K562 (cell line): ENCODE results near the gene CNOT6. TPM values are rescaled to one million over a fixed set of nuclear protein-coding genes. Genes with fewer than 3 reads are reported as not detected.
A peak's percentile ranks its signal among the peaks of the same experiment; 100 is the strongest.

Source experiments
- ARID3A ChIP-seq: IDR thresholded peaks from 2 replicates; pipeline ENCODE4 v1.6.1; 2012; ENCODE audit warnings: low read depth, low read length, improper control_type of control experiment, borderline replicate concordance
- BRF2 ChIP-seq: IDR thresholded peaks from 3 replicates; pipeline ENCODE4 v1.6.1; 2011; ENCODE audit warnings: borderline replicate concordance, mild to moderate bottlenecking; ENCODE audit not compliant: insufficient read length, insufficient read depth
- DNMT1 ChIP-seq: fragments of 450-650 bp; IDR thresholded peaks from 2 replicates; pipeline ENCODE4 v1.6.1; 2016; ENCODE audit warnings: antibody characterized with exemption, mild to moderate bottlenecking
- KLF10 ChIP-seq: fragments of 250-450 bp; sonication (Bioruptor Pico); IDR thresholded peaks from 2 replicates; pipeline ENCODE4 v1.6.1; 2021; ENCODE audit warnings: matching md5 sums
- MYBL2 ChIP-seq, 2 experiments: fragments of 450-650 bp in 1 of 2; sonication (generic) in 1 of 2; formaldehyde crosslinking in 1 of 2; IDR thresholded peaks; 2 replicates each; pipeline versions ENCODE4 v1.6.1 to v1.8.1; 2017 to 2022; ENCODE audit warnings: borderline replicate concordance in 1 of 2, inconsistent platforms in 1 of 2, low read depth in 1 of 2, mild to moderate bottlenecking in 1 of 2, missing genetic modification reagents in 1 of 2, moderate library complexity in 1 of 2
- NBN ChIP-seq: fragments of 450-650 bp; IDR thresholded peaks from 2 replicates; pipeline ENCODE4 v1.6.1; 2016; ENCODE audit warnings: low read depth, mild to moderate bottlenecking
- NCOA4 ChIP-seq: fragments of 450-650 bp; IDR thresholded peaks from 2 replicates; pipeline ENCODE4 v1.6.1; 2018; ENCODE audit warnings: mild to moderate bottlenecking; ENCODE audit not compliant: partially characterized antibody
- PCBP2 ChIP-seq: fragments of 200-400 bp; formaldehyde crosslinking; IDR thresholded peaks from 2 replicates; pipeline ENCODE4 v1.6.1; 2018; ENCODE audit warnings: low read length, low read depth, mild to moderate bottlenecking, moderate library complexity; ENCODE audit not compliant: poor library complexity, severe bottlenecking
- RCOR1 ChIP-seq, 2 experiments: IDR thresholded peaks; 2 replicates each; pipeline ENCODE4 v1.6.1; 2012; ENCODE audit warnings: low read depth in 2 of 2, low read length in 2 of 2, borderline replicate concordance in 1 of 2, improper control_type of control experiment in 1 of 2
- SREBF2 ChIP-seq: sonication (generic); formaldehyde crosslinking; IDR thresholded peaks from 2 replicates; pipeline ENCODE4 v1.4.0; 2020; ENCODE audit warnings: mild to moderate bottlenecking, missing genetic modification reagents
- TOE1 ChIP-seq, 2 experiments: fragments of 450-650 bp in 1 of 2; sonication (generic) in 1 of 2; formaldehyde crosslinking in 1 of 2; IDR thresholded peaks; 2 replicates each; pipeline versions ENCODE4 v1.7.1 to v1.8.0; 2016 to 2022; ENCODE audit warnings: borderline replicate concordance in 2 of 2, mild to moderate bottlenecking in 2 of 2, antibody characterized with exemption in 1 of 2, inconsistent platforms in 1 of 2, low read depth in 1 of 2, missing genetic modification reagents in 1 of 2, moderate library complexity in 1 of 2
- ZC3H11A ChIP-seq: IDR thresholded peaks from 2 replicates; pipeline ENCODE4 v1.6.1; 2012; ENCODE audit warnings: low read depth, low read length, improper control_type of control experiment
- polyA plus RNA-seq, 8 experiments: library from polyadenylated mRNA; depleted of rRNA in 4 of 8; stranded (reverse) in 5 of 8; unstranded in 3 of 8; fragments of >200 nt; fragmentation: Nextera tagmentation in 2 of 8; fragmentation: Illumina TruSeq in 1 of 8; extraction: Ambion mirVana in 2 of 8; extraction: Trizol in 1 of 8; gene quantifications; 2 replicates each; pipeline versions ENCODE4 v1.2.1 to v1.2.3, GENCODE V29; 2011 to 2014; ENCODE audit warnings: inconsistent platforms in 1 of 8, missing spikeins in 1 of 8
- total RNA-seq, 7 experiments: library from RNA; depleted of rRNA in 6 of 7; stranded (reverse); fragments of >200 nt in 6 of 7; fragmentation: Illumina TruSeq in 2 of 7; extraction: Trizol in 2 of 7; gene quantifications; 2 replicates each; pipeline versions ENCODE4 v1.2.1 to v1.2.3, GENCODE V29; 2011 to 2021; ENCODE audit warnings: low replicate concordance in 1 of 7
- TF ChIP-seq, protein P1 (sequence below): sonication (generic); formaldehyde crosslinking; IDR thresholded peaks from 2 replicates; pipeline ENCODE4 v1.8.1; 2023; ENCODE audit warnings: mild to moderate bottlenecking, missing genetic modification reagents, moderate library complexity
- TF ChIP-seq, protein P2 (sequence below): fragments of 450-650 bp; IDR thresholded peaks from 2 replicates; pipeline ENCODE4 v1.6.1; 2016; ENCODE audit warnings: antibody characterized with exemption
- TF ChIP-seq, protein P3 (sequence below): fragments of 200-800 bp; sonication (Bioruptor generic); IDR thresholded peaks from 2 replicates; pipeline ENCODE4 v1.6.1; 2017; ENCODE audit warnings: missing genetic modification characterization, missing compliant biosample characterization
- TF ChIP-seq, protein P4 (sequence below), 2 experiments: fragments of 450-650 bp; conservative IDR thresholded peaks; 2 replicates each; pipeline ENCODE4 v1.6.1; 2017; ENCODE audit warnings: mild to moderate bottlenecking in 2 of 2, moderate library complexity in 2 of 2

Gene CNOT6
- total and polyA plus RNA-seq, 9 of the 15 experiments (the other 6 are each of a cell fraction or from before 2014, with no cell fraction given) = 4.9 to 32.4 (median 14.0) TPM

DNA sequence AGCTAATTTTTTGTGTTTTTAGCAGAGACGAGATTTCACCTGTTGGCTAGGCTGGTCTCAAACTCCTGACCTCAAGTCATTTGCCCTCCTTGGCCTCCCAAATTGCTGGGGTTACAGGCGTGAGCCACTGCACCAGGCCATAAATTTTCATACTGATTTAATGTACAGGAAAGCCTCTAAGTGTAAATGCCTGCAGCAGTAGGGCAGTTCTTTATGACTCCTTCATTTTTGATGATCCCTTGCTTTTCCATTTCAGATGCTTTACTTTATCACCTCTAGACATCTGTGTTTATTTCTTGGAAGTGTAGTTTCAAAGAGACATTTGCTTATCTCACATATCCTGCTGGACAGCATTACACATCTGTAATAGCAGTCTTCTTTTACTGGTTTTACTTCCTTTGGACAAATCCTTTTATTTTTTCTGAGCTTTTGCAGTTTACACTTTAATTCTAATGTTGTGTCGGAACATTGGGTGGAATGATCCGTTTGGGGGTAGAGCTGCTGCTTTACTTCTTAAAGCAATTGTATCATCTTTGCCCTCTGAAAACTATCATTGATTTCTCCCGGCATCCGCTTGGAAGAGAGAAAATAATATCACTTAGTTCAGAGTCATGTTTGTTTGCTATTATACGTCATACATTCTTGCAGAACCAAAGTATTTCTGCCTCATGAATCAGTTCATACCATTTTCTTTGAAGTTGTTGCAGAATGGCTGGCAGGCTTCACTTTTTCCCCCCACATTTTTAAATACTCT is 61.2 kb downstream of the CNOT6 start (continued):
- TF ChIP-seq ARID3A (peak; percentile 94), DNMT1 (0 out of 2 replicates have a peak, but pooled peaks have one; percentile 82), MYBL2 (IDR thresholded peaks at IDR 0.05; ENCODE audit: low read depth) (peak; percentile 10; the same call in 1 of the 2 replicates), MYBL2 (CRISPR knock-in tag; IDR thresholded peaks at IDR 0.05; ENCODE audit: borderline replicate concordance) (no peak), NBN (peak; percentile 96), PCBP2 (no peak), RCOR1 (IDR thresholded peaks at IDR 0.05; ENCODE audit: borderline replicate concordance in 1 of 2, low read depth in 2 of 2, low read length in 2 of 2) (peak; percentile 36 to 91; a peak in 3 of 4 replicates), ZC3H11A (no peak), TOE1 (IDR thresholded peaks at IDR 0.05; ENCODE audit: borderline replicate concordance) (peak; percentile 59; the same call in 1 of the 2 replicates), TOE1 (CRISPR knock-in tag; IDR thresholded peaks at IDR 0.05; ENCODE audit: borderline replicate concordance, low read depth) (no peak), NCOA4 (peak; percentile 87), BRF2 (no peak), SREBF2 (CRISPR knock-in tag) (no peak), KLF10 (CRISPR knock-in tag) (no peak)
- TF ChIP-seq, protein P1, sequence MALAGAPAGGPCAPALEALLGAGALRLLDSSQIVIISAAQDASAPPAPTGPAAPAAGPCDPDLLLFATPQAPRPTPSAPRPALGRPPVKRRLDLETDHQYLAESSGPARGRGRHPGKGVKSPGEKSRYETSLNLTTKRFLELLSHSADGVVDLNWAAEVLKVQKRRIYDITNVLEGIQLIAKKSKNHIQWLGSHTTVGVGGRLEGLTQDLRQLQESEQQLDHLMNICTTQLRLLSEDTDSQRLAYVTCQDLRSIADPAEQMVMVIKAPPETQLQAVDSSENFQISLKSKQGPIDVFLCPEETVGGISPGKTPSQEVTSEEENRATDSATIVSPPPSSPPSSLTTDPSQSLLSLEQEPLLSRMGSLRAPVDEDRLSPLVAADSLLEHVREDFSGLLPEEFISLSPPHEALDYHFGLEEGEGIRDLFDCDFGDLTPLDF = no peak
- TF ChIP-seq, protein P2, sequence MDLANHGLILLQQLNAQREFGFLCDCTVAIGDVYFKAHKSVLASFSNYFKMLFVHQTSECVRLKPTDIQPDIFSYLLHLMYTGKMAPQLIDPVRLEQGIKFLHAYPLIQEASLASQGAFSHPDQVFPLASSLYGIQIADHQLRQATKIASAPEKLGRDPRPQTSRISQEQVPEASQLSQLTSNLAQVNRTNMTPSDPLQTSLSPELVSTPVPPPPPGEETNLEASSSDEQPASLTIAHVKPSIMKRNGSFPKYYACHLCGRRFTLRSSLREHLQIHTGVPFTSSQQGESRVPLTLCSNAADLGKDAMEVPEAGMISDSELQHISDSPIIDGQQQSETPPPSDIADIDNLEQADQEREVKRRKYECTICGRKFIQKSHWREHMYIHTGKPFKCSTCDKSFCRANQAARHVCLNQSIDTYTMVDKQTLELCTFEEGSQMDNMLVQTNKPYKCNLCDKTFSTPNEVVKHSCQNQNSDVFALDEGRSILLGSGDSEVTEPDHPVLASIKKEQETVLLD = no peak
- TF ChIP-seq, protein P3, sequence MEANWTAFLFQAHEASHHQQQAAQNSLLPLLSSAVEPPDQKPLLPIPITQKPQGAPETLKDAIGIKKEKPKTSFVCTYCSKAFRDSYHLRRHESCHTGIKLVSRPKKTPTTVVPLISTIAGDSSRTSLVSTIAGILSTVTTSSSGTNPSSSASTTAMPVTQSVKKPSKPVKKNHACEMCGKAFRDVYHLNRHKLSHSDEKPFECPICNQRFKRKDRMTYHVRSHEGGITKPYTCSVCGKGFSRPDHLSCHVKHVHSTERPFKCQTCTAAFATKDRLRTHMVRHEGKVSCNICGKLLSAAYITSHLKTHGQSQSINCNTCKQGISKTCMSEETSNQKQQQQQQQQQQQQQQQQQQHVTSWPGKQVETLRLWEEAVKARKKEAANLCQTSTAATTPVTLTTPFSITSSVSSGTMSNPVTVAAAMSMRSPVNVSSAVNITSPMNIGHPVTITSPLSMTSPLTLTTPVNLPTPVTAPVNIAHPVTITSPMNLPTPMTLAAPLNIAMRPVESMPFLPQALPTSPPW = peak; percentile 65
- TF ChIP-seq, protein P4, sequence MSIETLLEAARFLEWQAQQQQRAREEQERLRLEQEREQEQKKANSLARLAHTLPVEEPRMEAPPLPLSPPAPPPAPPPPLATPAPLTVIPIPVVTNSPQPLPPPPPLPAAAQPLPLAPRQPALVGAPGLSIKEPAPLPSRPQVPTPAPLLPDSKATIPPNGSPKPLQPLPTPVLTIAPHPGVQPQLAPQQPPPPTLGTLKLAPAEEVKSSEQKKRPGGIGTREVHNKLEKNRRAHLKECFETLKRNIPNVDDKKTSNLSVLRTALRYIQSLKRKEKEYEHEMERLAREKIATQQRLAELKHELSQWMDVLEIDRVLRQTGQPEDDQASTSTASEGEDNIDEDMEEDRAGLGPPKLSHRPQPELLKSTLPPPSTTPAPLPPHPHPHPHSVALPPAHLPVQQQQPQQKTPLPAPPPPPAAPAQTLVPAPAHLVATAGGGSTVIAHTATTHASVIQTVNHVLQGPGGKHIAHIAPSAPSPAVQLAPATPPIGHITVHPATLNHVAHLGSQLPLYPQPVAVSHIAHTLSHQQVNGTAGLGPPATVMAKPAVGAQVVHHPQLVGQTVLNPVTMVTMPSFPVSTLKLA (conservative IDR thresholded peaks at IDR 0.05) = peak; percentile 38 to 69
